ENCODE results near the gene ANKRA2.
"Not testable (repeated sequence)": the region's sequence is repeated elsewhere in the genome, so short reads cannot be mapped to it uniquely, and the experiment has no call there.

Gene ANKRA2

DNA sequence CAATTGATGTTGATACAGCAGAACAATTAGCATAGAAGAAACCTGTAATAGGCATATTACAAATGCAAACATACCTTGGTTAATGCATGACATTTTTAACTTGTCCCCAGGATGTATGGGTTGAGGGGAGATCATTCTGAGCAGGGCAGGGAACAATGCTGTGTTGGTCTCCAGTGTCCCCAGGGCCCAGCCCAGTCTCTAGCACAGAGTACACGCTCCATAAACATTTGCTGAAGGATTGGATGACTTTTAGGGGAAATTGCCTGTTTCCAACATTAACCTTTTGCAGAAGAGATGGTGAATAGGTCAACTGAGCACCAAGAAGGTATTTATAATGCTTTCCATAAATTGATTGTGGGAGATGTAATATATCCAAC lies 20.0 kb downstream of the ANKRA2 start:
- FAIRE-seq, result no peak

DNA sequence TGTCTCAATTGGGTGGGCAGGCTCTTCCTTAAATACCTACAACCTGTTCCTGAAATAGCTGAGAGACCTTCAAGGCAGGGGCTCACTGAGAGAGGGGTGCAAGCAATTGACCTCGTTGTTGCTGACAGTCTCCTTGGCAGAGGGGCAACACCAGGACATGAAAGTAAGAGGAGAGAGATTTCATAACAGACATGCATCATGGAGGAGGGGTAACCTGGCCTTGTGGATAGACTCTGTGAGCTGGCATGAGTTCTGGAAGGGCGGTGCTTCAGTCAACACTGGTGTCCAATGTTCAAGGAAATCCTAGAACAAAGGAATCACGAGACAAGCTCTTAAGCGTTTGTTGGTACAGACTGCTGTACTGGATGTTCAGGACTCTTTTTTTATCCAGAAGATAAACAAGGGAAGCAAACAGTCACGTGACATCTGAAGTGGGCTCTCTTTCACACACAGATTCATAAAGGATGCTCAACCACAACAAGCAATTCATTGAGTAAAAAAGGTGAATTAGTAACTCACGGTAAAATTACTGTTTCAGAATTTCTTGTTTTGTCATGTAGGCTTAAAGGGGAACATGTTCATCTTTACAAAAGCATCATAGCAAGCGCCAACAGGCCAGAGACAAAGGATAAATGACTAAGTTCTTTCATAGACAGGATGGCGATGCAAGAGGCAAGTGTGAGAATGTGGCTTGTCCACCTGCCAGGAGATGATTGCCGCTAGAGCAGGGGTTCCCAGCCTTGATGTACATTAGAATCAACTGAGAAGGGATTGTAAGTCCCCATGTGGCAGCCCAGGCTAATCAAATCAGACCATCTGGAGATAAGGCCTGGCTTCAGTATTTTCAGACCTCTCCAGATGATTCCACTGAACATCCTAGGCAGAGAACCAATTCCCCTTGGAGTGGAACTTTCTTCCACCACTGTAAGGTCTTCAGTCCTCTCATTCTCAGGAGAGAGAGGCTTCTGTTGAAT lies 20.7 kb downstream of the ANKRA2 start:
- FAIRE-seq, result no peak

DNA sequence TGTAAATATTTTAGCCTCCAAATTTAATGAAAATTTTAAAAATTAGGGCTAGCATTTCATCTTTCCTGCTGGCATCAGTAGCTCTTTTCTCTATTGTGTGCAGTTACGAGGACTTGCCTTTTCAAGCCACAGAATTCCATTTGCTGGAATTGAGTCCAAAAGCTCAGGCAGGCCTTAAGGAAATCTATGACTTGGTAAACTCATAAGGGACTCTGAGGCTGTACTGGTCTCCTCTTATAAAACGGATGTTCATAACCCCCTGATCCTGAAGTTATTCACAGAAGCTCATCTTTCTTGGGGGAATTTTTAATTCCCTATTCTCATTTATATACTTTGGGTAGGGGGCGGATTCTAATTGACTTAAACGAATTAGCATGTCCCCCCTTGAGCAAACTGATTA lies 23.4 kb downstream of the ANKRA2 start:
- peak; percentile 51 for FAIRE-seq

DNA sequence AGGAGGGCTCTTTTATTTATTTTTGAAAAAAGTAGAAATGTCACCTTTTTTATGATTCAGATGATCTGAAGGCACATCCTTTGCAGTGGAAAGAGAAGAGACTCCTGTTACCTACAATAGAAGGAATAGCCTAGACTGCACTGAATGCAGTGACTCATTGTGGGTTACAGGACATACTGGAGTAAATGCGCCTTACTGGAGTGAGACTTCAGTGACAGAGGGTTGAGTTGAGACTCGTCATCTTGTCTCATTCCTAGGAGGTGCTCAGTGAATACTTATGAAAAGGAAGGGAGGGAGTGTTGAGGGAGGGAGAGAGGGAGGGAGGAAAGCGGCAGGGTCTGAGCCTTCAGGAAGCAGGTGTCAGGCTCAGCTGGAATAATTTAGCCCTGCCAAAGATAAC lies 25.2 kb downstream of the ANKRA2 start:
- FAIRE-seq, result no peak

DNA sequence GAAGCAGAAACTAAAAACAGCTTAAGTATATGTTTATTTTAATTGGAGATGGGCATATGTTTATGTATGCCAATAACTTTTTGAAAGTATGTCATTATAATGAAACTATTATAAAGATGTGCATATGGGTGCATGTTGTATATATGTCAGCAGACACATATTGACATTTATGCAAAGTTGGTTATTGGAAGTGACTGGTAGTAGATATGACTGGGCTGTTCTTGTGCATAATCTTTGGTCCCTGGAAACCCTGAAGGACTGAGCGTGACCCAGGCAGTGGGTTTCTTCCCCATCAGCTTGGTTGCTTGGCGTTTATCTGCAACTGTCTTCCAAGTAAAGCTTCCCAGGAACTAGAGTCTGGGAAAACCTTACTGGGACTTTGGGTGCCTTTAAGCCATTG lies 25.7 kb downstream of the ANKRA2 start:
- FAIRE-seq, result no peak

GRCh38 chr5:73534971-73535370 lies 30.5 kb downstream of the ANKRA2 start:
- no peak for FAIRE-seq

GRCh38 chr5:73534011-73534644 lies 31.3 kb downstream of the ANKRA2 start:
- FAIRE-seq, result no peak

DNA sequence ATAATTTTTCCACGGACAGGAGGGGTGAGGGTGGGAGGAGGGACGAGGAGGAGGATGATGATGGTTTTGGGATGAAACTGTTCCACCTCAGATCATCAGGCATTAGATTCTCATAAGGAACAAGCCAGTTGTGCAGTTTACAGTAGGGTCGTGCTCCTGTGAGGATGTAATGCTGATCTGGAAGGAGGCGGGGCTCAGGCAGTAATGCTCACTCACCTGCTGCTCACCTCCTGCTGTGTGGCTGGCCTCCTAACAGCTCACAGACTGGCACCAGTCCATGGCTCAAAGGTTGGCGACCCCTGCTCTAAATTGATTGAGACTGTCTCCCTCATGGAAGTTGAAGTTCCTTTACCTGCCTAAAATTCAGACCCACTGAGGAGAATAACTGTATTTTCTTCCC lies 33.2 kb downstream of the ANKRA2 start:
- no peak for FAIRE-seq

DNA sequence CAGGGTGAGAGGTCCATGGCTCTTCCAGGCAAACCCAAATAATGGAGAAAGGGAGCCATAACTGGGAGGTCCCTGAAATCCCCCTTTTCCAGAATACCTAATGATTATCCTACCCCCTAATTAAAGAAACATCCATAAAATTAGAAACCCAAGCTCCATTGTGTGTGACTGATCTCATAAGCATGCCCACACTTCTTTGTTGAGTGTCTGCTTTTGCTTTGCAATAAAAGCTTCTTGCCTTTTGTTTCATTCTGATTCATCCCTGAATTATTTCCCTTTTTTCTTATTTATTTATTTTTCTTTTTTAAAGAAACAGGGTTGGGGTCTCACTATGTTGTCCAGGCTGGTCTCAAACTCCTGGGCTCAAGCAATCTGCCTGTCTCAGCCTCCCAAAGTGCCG lies 34.1 kb downstream of the ANKRA2 start:
- no peak for FAIRE-seq

DNA sequence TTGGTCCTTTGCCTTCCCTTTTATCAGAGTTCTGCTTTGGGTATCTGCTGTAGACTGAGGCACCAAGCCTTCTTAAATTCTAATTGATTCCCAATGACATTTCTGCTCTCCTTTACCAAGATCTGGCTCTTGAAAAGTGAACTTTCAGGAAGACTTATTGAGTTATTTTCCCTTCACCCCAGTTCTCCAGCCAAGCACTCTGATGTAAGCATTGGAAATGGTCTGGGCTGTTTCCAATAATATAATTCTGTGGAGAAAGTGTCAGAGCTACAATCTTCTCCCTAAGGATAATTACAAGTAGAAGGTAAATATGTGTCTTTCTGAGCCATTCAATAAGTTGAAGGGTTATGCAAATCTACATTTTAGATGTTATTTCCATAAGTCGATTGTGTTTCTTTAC lies 36.4 kb downstream of the ANKRA2 start:
- no peak for FAIRE-seq

DNA sequence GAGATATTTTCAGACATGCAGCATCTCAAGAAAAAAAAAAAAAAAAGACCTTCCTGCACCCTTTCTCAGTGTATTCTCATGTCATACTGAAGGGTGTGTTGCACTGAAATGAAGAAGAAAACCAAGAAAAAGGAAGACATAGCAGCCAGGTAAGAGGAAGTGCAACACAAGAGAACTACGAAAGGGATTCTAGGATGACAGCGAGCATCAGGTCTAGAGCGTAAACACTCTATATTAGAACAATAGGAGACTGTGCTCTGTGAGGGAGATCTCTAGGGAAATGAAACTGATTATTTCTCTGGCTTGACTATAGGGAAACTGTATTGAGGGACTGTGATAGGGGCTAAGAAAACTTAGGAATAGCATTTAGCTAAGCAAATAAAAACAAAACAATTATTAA lies 37.2 kb downstream of the ANKRA2 start:
- FAIRE-seq, result no peak

DNA sequence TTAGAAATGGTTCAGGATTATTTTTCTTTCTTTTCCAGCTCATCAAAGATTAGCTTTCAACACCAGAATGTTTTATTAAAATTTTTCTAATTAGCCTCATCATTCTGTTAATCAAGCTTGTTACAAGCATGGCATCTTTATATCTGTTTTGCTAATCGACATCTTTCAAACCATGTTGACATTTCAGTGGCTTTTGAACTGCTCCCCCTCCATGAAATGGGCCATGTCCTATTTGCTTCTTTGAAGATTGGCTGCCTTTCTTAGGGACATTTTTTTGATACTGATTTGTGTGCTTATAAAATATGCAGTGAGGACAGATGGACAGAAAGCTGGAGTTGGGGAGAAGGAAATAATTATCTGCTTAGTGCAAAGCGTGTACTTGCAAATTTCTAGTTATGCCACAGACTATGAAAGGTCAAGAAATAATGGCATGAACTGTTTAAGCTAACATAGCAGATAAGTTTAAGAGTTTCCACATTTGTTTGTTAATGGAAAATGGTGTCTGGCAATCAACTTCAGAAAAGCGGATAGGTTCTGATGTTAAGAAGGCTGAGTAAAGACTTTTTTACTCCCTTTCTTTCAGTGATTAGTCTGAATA lies 39.7 kb downstream of the ANKRA2 start:
- FAIRE-seq, result no peak

GRCh38 chr5:73523861-73524260 lies 41.6 kb downstream of the ANKRA2 start:
- no peak for FAIRE-seq

GRCh38 chr5:73522989-73523388 lies 42.5 kb downstream of the ANKRA2 start:
- FAIRE-seq, result no peak

- peak; percentile 86 for FAIRE-seq
These were observed 45.7 kb downstream of the ANKRA2 start for GRCh38 chr5:73519531-73520283.

- FAIRE-seq, result no peak
These were observed 50.2 kb downstream of the ANKRA2 start for GRCh38 chr5:73515232-73515631.

- no peak for FAIRE-seq
These were observed 51.0 kb downstream of the ANKRA2 start for GRCh38 chr5:73514418-73514817.

DNA sequence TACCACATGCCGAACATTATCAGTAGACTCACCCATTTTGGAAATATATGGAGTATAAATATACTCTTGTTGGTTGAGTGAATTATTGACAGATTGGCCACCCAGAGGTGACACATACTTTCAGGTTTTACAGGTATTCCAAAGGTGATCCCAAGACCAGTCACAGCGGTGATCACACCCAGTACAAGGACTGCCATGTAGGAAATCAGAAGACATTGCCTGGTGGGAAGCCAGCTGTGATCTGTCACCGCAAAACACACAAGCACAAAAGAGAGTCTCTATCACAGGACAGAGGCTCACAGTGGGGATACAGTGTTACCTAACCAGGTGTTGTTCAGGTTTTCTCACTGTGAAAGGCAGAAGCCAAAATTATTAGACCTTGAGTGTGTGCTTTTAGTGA lies 51.4 kb downstream of the ANKRA2 start:
- FAIRE-seq, result no peak

- not testable (repeated sequence) for FAIRE-seq
These were observed 56.9 kb downstream of the ANKRA2 start for GRCh38 chr5:73508521-73508920.

DNA sequence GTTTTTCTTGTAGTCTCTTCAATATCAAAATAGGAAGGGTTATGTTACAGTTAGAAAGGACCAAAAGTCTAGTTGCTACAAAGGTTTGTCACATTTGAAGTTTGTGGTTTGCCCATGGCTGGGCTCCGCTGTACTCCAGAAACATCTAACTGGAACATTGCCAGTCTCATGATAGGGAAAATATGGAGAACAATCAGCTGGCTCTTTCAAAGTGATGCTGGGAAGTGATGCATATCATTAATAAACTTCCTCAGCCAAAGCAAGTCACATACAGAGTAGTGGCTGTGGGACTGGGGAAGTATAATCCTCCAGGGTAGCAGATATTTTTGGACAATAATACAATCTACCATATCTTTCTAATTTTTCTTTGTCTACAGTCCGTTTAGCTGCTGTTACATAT lies 58.4 kb downstream of the ANKRA2 start:
- FAIRE-seq, result no peak

- no peak for FAIRE-seq
These were observed 58.9 kb downstream of the ANKRA2 start for GRCh38 chr5:73506459-73506955.
